Measurements from ENCODE around the gene ZNF616.
"Not testable (repeated sequence)": the region's sequence is repeated elsewhere in the genome, so short reads cannot be mapped to it uniquely, and the experiment has no call there.

The ZNF616 gene

DNA sequence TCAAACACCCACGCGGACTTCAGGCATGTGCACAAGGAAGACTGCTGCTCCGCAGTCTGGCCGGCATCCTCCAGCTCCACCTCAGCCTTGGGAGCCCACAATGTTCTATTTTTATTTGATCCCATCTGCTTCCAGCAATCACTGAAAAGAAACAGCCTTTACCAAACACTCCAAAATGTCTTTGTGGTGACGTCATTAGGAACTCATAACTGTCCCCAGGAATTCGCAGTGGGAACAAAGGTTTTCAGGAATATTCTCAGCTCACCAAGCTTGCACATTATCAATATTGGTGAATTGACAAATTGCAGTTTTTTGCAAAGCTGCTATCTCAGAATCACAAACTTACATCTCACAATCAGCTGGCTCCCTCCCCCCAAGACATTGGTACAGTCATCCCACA, 29.0 kb downstream of the ZNF616 start:
- DNase-seq (ENCODE audit: low read depth), result no peak

GRCh38 chr19:52102782-52103181, 37.0 kb downstream of the ZNF616 start:
- DNase-seq (ENCODE audit: low read depth), result no peak

DNA sequence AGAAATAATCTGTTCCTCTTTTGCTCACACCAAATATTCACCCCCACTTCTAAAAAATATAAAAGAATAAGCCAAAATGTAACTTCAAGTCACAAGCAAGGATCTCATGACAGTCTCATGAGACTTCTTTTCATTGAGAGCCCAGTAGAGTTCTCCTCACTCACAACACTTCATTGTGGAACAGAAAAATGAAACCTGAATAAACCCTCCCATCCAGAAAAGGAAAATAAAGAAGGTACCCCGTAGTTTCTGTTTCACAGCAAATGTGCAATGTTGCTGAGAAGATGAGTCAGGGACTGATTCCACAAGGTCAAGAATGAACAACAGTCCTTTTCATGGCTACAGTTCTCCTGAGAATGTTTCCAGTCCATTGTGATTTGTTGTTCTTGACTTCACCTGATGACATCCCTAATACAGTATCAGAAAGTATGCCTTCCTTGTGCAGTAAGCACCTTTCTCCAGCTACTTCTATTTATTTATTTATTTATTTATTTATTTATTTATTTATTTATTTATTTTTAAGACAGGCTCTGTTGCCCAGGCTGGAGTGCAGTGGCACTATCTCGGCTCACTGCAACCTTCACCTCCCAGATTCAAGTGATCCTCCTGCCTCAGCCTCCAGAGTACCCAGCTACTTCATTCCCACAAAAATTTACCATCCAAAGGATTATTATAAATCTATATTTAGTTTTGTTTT, 37.7 kb downstream of the ZNF616 start:
- DNase-seq (ENCODE audit: low read depth), result no peak

DNA sequence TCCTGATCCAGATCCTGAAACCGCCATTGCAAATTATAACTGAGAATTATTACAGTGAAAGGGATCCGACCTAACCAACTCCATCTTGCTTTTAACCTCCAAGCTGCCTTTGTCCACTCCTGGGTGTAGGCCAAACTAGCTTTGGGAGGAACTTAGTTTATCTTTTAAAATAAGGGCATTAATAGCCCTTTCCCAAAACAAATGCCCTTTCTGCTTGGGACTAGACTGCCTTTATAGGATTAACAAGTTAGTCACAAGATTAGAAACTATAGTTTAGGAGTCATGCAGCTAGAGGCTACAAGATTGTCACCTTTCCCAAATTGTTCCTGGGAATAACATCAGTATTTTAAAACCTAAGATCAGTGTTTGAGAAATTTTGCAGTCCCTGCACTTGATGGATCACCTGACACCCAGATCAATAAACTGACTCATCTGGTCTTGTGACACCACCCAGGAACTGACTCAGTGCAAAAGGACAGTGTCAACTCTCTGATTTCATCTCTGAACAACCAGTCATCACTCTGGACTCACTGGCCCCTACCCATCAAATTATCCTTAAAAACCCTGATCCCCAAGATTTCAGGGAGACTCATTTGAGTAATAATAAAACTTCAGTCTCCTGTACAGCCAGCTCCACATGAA, 40.1 kb downstream of the ZNF616 start:
- DNase-seq (ENCODE audit: low read depth), result no peak

- DNase-seq (ENCODE audit: low read depth), result not testable (repeated sequence)
Observed at GRCh38 chr19:52096416-52096815, 43.3 kb downstream of the ZNF616 start.

DNA sequence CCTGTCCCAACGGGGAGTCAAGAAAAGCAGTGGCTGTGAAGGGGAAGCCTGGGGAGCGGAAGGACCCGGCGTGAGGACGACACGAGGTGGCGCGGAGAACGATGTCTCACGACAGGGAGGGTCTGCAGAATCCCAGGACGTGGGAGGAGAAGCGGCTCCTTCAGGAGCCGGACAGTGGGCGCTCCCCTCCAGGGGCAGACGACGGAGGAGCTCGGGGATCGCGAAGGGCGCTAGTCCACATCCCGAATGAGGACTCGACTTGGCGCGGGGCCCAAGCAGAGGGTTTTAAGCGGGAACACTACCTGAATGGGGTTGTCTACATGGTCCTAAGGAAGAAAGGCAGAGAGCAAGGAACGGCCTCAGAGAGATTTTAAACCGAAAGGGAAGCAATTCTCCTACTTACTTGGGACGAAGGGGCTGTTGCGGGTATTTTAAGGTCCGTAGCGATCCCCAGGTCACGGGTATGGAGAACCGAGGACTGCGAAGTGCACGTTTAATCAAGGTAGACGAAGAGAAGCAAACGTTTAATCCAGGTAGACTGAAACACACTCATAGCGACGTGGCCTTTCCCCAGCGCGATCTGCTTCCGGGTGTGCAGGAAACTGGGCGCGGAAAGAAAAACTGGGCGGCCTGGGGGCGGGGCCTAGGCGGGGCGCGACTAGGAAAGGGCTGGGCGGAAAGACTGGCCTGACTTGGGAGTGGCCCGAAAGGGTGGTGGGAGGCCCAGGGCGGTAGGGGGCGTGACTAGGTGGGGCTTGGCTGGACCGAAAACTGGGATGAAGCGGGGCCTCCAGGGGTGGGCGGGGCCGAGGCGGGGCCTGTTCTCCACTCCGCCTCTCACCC, 44.3 kb downstream of the ZNF616 start, which contains the start of gene ZNF841:
Gene ZNF841, minus strand, starts transcription at position 594 of the 843 bp plus-strand sequence. CDS start 10,964 bp downstream, outside the sequence.
- DNase-seq (ENCODE audit: low read depth), result peak; percentile 77

DNA sequence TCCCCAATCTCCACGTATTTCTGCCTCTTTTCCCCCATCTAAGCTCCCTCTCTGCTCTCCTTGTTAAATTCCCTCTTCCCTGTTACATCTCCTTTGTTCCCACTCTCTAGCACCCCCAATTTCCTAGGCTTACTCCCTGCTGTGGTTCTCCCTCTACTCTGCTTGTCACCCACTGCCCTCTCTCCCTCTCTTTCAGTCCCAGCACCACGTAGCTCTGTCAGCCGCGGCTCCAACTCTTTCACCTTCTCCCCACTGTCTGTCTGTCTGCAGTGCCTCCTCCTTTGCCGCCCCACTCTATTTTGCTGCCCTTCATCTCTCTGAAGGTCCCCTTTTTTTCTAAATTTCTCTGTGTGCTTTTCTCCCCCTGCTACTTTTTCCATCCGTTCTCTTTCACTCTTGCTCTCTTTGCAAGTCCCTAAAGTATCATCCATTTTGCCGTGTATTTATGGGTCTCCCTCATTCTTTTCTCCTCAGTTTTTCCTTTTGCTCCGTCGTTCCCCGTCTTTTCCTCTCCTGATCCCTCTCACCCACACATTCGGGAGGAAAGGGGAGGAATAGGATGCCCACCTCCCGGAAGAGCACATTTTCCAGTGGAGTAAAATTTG, 45.1 kb downstream of the ZNF616 start:
- no peak for DNase-seq (ENCODE audit: low read depth)

DNA sequence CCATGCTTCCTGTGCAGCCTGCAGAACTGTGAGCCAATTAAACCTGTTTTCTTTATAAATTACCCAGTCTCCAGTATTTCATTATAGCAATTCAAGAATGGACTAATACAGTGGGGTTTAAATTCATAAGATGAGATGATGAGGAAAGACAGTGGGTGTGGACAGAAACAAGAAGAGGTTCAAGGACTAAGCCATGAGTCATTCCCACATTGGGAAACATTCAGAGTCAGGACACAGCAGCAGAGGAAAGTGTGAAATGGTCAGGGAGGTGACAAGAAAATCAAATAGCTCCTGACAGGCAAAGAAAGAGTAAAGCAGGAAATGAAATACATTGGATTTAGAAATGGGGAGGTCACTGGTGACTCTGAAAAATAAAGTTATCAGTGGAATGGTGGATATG, 53.3 kb downstream of the ZNF616 start:
- no peak for DNase-seq (ENCODE audit: low read depth)

DNA sequence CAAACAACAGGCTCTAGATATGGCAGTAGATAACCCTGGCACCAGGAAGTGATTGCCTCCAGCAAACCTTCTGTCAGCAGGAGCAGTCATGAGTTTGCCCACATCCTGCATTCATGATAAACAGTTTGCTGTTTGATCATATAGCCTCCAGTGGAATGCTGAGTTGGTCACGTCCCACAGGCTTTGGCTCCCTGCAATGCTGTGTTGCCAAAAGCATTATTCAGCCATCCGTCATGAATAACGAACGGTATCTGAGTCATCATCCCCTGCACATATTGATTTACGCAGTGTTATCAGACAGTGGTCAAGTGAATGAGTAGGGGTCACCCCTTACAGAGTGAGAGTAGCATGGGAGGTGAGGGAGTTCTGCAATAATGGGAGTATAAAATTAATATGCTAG, 69.2 kb downstream of the ZNF616 start:
- no peak for DNase-seq (ENCODE audit: low read depth)

GRCh38 chr19:52069653-52070052, 70.1 kb downstream of the ZNF616 start:
- no peak for DNase-seq (ENCODE audit: low read depth)

GRCh38 chr19:52066258-52066863, 73.4 kb downstream of the ZNF616 start:
- DNase-seq (ENCODE audit: low read depth), result no peak

- DNase-seq (ENCODE audit: low read depth), result no peak
Observed at GRCh38 chr19:52065399-52065798, 74.3 kb downstream of the ZNF616 start.
